Measurements from ENCODE around the gene RNF121. TPM values are rescaled to one million over a fixed set of nuclear protein-coding genes. Genes with fewer than 3 reads are reported as not detected.

The RNF121 gene
- total and polyA plus RNA-seq, 7 donors, result 23.0 to 51.7 (median 27.5) TPM

DNA sequence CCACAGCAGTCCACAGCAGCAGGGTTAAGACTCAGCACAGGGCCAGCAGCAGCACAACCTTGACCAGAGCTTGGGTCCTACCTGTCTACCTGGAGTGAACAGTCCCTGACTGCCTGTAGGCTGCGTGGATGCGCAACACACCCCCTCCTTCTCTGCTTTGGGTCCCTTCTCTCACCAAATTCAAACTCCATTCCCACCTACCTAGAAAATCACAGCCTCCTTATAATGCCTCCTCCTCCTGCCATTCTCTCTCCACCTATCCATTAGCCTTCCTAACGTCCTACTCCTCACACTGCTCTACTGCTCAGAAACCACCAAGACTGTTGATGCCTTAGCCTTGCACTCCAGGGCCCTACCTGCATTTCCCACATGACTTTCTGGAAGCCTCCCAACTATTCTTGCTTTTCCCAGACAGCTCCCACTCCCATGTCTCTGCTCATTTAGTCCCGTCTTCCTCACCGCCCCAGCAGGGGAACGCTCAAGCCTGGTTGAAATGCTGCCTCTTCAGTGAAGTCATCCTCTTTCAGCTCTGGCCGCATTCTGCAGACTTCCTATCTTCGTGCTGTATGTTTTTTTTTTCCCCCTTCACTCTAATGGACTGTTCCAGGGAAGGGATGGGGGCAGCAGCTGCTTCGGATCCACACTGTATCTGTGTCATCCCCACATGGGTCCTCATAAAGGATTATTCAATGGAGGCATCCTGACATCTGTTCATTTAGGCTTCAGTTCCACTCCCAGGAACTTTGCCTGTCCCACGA, 73.2 kb downstream of the RNF121 start:
- TF ChIP-seq, protein P1, sequence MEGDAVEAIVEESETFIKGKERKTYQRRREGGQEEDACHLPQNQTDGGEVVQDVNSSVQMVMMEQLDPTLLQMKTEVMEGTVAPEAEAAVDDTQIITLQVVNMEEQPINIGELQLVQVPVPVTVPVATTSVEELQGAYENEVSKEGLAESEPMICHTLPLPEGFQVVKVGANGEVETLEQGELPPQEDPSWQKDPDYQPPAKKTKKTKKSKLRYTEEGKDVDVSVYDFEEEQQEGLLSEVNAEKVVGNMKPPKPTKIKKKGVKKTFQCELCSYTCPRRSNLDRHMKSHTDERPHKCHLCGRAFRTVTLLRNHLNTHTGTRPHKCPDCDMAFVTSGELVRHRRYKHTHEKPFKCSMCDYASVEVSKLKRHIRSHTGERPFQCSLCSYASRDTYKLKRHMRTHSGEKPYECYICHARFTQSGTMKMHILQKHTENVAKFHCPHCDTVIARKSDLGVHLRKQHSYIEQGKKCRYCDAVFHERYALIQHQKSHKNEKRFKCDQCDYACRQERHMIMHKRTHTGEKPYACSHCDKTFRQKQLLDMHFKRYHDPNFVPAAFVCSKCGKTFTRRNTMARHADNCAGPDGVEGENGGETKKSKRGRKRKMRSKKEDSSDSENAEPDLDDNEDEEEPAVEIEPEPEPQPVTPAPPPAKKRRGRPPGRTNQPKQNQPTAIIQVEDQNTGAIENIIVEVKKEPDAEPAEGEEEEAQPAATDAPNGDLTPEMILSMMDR (IDR thresholded peaks at IDR 0.05), result no peak
- Histone ChIP-seq H3K27me3 (ENCODE audit: insufficient read depth in 3 of 3, low read length in 2 of 3) (no peaks in the 10 kb centered on the region), H3K9me3 (no peaks in the 10 kb centered on the region), H3K4me1 (peaks cover 5% of the 10 kb centered on the region), H3K36me3 (ENCODE audit: insufficient read depth in 1 of 2, low read depth in 1 of 2) (peaks cover 5 to 69% of the 10 kb centered on the region in 2 donors), H3K27ac (no peak overlapping the region), H3K4me3 (no peak overlapping the region)
- 46 to 58% (median 56%) methylated on average over 10 of the region's 10 CpGs for WGBS, 3 donors
- intact Hi-C loops (cut with DNase I), result no loop called here
- DNase-seq (no peak), ATAC-seq (no peak)

GRCh38 chr11:72002841-72003775, 74.3 kb downstream of the RNF121 start:
- H3K9me3 ChIP-seq, result no peaks in the 10 kb centered on the region
- DNase-seq (no peak), ATAC-seq (no peak)
- intact Hi-C loops (cut with DNase I), result no loop called here
- TF ChIP-seq, protein P1 (IDR thresholded peaks at IDR 0.05), result no peak
- H3K4me3 ChIP-seq, result no peak overlapping the region
- 78 to 87% (median 79%) methylated on average over 11 to 12 of the region's 12 CpGs for WGBS, 3 donors
- H3K27ac ChIP-seq, result peak overlapping the region; percentile 23
- no peaks in the 10 kb centered on the region for H3K27me3 ChIP-seq (ENCODE audit: insufficient read depth in 3 of 3, low read length in 2 of 3)
- H3K36me3 ChIP-seq (ENCODE audit: insufficient read depth in 1 of 2, low read depth in 1 of 2), result peaks cover 8 to 80% of the 10 kb centered on the region in 2 donors
- H3K4me1 ChIP-seq, result peaks cover 5% of the 10 kb centered on the region

DNA sequence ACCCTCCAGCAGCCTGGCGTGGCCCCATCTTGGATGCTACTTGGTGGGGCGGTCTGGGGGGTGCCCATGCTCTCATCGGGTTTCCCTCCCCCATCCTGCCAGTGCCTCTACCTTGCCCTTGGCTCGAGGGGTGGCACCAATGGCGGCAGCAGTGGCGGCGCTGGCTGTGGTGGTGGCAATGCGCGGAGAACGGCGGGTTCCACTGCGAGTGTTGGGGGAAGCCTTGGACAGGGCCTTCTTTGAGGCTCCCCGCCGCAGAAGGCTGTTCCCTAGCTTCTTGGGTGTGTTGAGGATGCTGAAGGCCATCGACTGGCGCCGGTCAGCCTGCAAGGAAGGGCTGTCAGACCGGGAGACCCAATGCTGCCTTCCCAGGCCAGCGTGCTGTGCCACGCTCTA, 74.9 kb downstream of the RNF121 start:
- ATAC-seq (no peak), DNase-seq (no peak)
- H3K27ac ChIP-seq, result no peak overlapping the region
- intact Hi-C loops (cut with DNase I), result no loop called here
- peaks cover 5% of the 10 kb centered on the region for H3K4me1 ChIP-seq
- H3K9me3 ChIP-seq, result no peaks in the 10 kb centered on the region
- 89 to 94% (median 90%) methylated on average over 20 of the region's 20 CpGs for WGBS, 3 donors
- H3K4me3 ChIP-seq, result no peak overlapping the region
- TF ChIP-seq, protein P1 (IDR thresholded peaks at IDR 0.05), result no peak
- H3K36me3 ChIP-seq (ENCODE audit: insufficient read depth in 1 of 2, low read depth in 1 of 2), result peaks cover 8 to 86% of the 10 kb centered on the region in 2 donors
- H3K27me3 ChIP-seq (ENCODE audit: insufficient read depth in 3 of 3, low read length in 2 of 3), result no peaks in the 10 kb centered on the region

GRCh38 chr11:72004515-72005346, 75.9 kb downstream of the RNF121 start:
- H3K4me1 ChIP-seq, result peaks cover 1% of the 10 kb centered on the region
- H3K27ac ChIP-seq, result no peak overlapping the region
- WGBS, 3 donors, result 78 to 83% (median 80%) methylated on average over 13 to 16 of the region's 16 CpGs
- ATAC-seq (peak; percentile 1 to 13 (median 6)), DNase-seq (no peak)
- H3K4me3 ChIP-seq, result no peak overlapping the region
- TF ChIP-seq, protein P1 (IDR thresholded peaks at IDR 0.05), result no peak
- H3K36me3 ChIP-seq (ENCODE audit: insufficient read depth in 1 of 2, low read depth in 1 of 2), result peaks cover 8 to 96% of the 10 kb centered on the region in 2 donors
- no peaks in the 10 kb centered on the region for H3K27me3 ChIP-seq (ENCODE audit: insufficient read depth in 3 of 3, low read length in 2 of 3)
- no peaks in the 10 kb centered on the region for H3K9me3 ChIP-seq
- intact Hi-C loops (cut with DNase I), result no loop called here

Data from psoas muscle (tissue), 8 donors.